ENCODE measurements around the gene BCL3. TPM values are rescaled to one million over a fixed set of nuclear protein-coding genes. Genes with fewer than 3 reads are reported as not detected.

The BCL3 gene
- total and polyA plus RNA-seq, 10 of the 15 experiments (the other 5 are each of a cell fraction or from before 2014, with no cell fraction given): 0.55 to 22.7 (median 3.6) TPM

- POLR2A ChIA-PET: interaction anchor here (0.6 kb wide), 1 partner anchor 23 kb away, joined by 3 read pairs; no protein-coding TSS in a partner anchor
- TF ChIP-seq ZNF622 (IDR thresholded peaks at IDR 0.05) (no peak), NFYA (IDR thresholded peaks at IDR 0.05; ENCODE audit: borderline replicate concordance, low read depth, low read length) (no peak), ASH2L (IDR thresholded peaks at IDR 0.05; ENCODE audit: borderline replicate concordance, low read depth) (no peak), BRCA1 (IDR thresholded peaks at IDR 0.05; ENCODE audit: low read depth, low read length) (no peak), BACH1 (IDR thresholded peaks at IDR 0.05; ENCODE audit: borderline replicate concordance) (no peak), SIX5 (IDR thresholded peaks at IDR 0.05; ENCODE audit: low read depth, low read length, severe bottlenecking) (no peak), ZBTB11 (CRISPR knock-in tag; IDR thresholded peaks at IDR 0.05) (no peak), MTA2 (IDR thresholded peaks at IDR 0.05; ENCODE audit: low read depth) (no peak), POLR2AphosphoS2 (IDR thresholded peaks at IDR 0.05; ENCODE audit: low read depth, low read length) (no peak), MYC (IDR thresholded peaks at IDR 0.05; ENCODE audit: insufficient read depth, insufficient read length, insufficient replicate concordance, low read length, severe bottlenecking) (no peak), RAD21 (IDR thresholded peaks at IDR 0.05; ENCODE audit: insufficient read depth, low read depth, low read length) (no peak), IRF3 (IDR thresholded peaks at IDR 0.05) (no peak), POU2F2 (IDR thresholded peaks at IDR 0.05; ENCODE audit: borderline replicate concordance, low read depth, low read length) (no peak), FOS (IDR thresholded peaks at IDR 0.05; ENCODE audit: borderline replicate concordance, extremely low read depth, insufficient read length) (no peak), ZNF687 (IDR thresholded peaks at IDR 0.05) (no peak), ATF7 (IDR thresholded peaks at IDR 0.05; ENCODE audit: low read depth) (no peak)
- RAD21 ChIA-PET (ENCODE audit: unreplicated experiment): interaction anchor here (1.0 to 1.6 kb wide), 3 partner anchors 23 to 118 kb away, joined by 3 to 6 read pairs (median 5); no protein-coding TSS in a partner anchor
- DNase-seq (ENCODE audit: low read depth, low spot score) (no peak), ATAC-seq (peak; percentile 37; the same call in 1 of the 3 replicates), FAIRE-seq (no peak)
- Histone ChIP-seq H3K4me3 (no peak overlapping the region), H3K36me3 (ENCODE audit: control insufficient read depth in 2 of 2, insufficient read depth in 2 of 2, low read length in 1 of 2) (no peaks in the 10 kb centered on the region), H3K27ac (ENCODE audit: control insufficient read depth, insufficient read depth) (no peak overlapping the region), H3K4me1 (ENCODE audit: control insufficient read depth, insufficient read depth, low read length) (no peaks in the 10 kb centered on the region), H3K27me3 (replicated peaks in 1 of 2; ENCODE audit: control insufficient read depth in 2 of 2, insufficient read depth in 2 of 2, low read length in 1 of 2) (no peaks in the 10 kb centered on the region; a peak in 2 of 4 replicates), H3K9ac (ENCODE audit: control insufficient read depth, insufficient read depth, low read length) (no peak overlapping the region), H3K9me3 (replicated peaks; ENCODE audit: control insufficient read depth, insufficient read depth, low read length) (no peaks in the 10 kb centered on the region), H4K20me1 (ENCODE audit: control insufficient read depth, insufficient read depth) (no peaks in the 10 kb centered on the region), H3K79me2 (ENCODE audit: control insufficient read depth, insufficient read depth, low read length) (no peaks in the 10 kb centered on the region), H2AFZ (ENCODE audit: control insufficient read depth, low read depth, low read length) (no peak overlapping the region), H3K4me2 (ENCODE audit: control insufficient read depth, insufficient read depth) (no peak overlapping the region)
- SMC1A ChIA-PET (ENCODE audit: uncharacterized antibody, unreplicated experiment): interaction anchor here (0.9 to 1.3 kb wide), 5 partner anchors 34 to 153 kb away, joined by 3 to 4 read pairs (median 3); no protein-coding TSS in a partner anchor
- 66% methylated on average over 5 of the region's 5 CpGs for WGBS (ENCODE audit: insufficient coverage, insufficient replicate concordance, low lambda C conversion rate, missing lambda C conversion rate)
- BruUV-seq (replicated peaks): no TSS peak
- CTCF ChIA-PET: interaction anchor here (0.8 to 3.7 kb wide), 10 partner anchors 8 to 150 kb away, joined by 3 to 16 read pairs (median 4); no protein-coding TSS in a partner anchor
- intact Hi-C loops (cut with micrococcal nuclease; ENCODE audit: unreplicated experiment): no loop called here
- in situ Hi-C loops (cut with MboI): no loop called here
These were observed 58.7 kb downstream of the BCL3 start for GRCh38 chr19:44807162-44807561.
